Myocyte (in vitro differentiated cells): Measurements from ENCODE around the gene KRT15. TPM values are rescaled to one million over a fixed set of nuclear protein-coding genes. Genes with fewer than 3 reads are reported as not detected.
A peak's percentile ranks its signal among the peaks of the same experiment; 100 is the strongest.

Experiments
- DNase-seq: peaks from one replicate; pipeline ENCODE4 v3.0.0-alpha.2; 2012; ENCODE audit warnings: low read depth
- polyA plus RNA-seq: library from polyadenylated mRNA; unstranded; fragments of >200 nt; gene quantifications from one replicate; pipeline ENCODE4 v1.2.1, GENCODE V29; 2012; ENCODE audit warnings: missing spikeins
- total RNA-seq: library from RNA; depleted of rRNA; stranded (reverse); fragments of >200 nt; gene quantifications from 2 replicates; pipeline ENCODE4 v1.2.3, GENCODE V29; 2014

KRT15 gene
- total RNA-seq: not detected in 2 replicates
- not detected for polyA plus RNA-seq

- no peak for DNase-seq
Observed at GRCh38 chr17:41518789-41519449, at the start of gene KRT15. Gene KRT15 (minus strand): TSS chr17:41518890. CDS start chr17:41518827, 63 bp downstream.

GRCh38 chr17:41567317-41567716, 48.6 kb upstream of the KRT15 start:
- DNase-seq: no peak

GRCh38 chr17:41565338-41565737, 46.6 kb upstream of the KRT15 start:
- no peak for DNase-seq

- DNase-seq: peak; percentile 11
Observed at GRCh38 chr17:41563607-41564170, 45.0 kb upstream of the KRT15 start.

- no peak for DNase-seq
Observed at GRCh38 chr17:41561554-41561953, 42.9 kb upstream of the KRT15 start.

GRCh38 chr17:41559548-41559947, 40.9 kb upstream of the KRT15 start:
- no peak for DNase-seq

- no peak for DNase-seq
Observed at GRCh38 chr17:41556931-41557330, 38.2 kb upstream of the KRT15 start.

GRCh38 chr17:41556306-41556705, 37.6 kb upstream of the KRT15 start:
- DNase-seq: no peak

GRCh38 chr17:41555105-41555887, 36.6 kb upstream of the KRT15 start:
- no peak for DNase-seq

GRCh38 chr17:41553987-41554680, 35.4 kb upstream of the KRT15 start:
- no peak for DNase-seq

- no peak for DNase-seq
Observed at GRCh38 chr17:41553176-41553575, 34.5 kb upstream of the KRT15 start.

GRCh38 chr17:41552455-41552854, 33.8 kb upstream of the KRT15 start:
- no peak for DNase-seq

GRCh38 chr17:41551365-41551764, 32.7 kb upstream of the KRT15 start:
- DNase-seq: no peak

GRCh38 chr17:41549596-41550039, 30.9 kb upstream of the KRT15 start:
- no peak for DNase-seq

GRCh38 chr17:41548844-41549595, 30.3 kb upstream of the KRT15 start:
- peak; percentile 83 for DNase-seq

GRCh38 chr17:41547921-41548843, 29.5 kb upstream of the KRT15 start:
- DNase-seq: peak; percentile 92

GRCh38 chr17:41547378-41547841, 28.7 kb upstream of the KRT15 start:
- no peak for DNase-seq

- DNase-seq: no peak
Observed at GRCh38 chr17:41546819-41547218, 28.1 kb upstream of the KRT15 start.

- DNase-seq: no peak
Observed at GRCh38 chr17:41545829-41546410, 27.2 kb upstream of the KRT15 start.
